SK-N-MC (cell line): ENCODE measurements around the gene LCN10.
A peak's percentile ranks its signal among the peaks of the same experiment; 100 is the strongest.

Experiments
- DNase-seq: peaks from one replicate; pipeline ENCODE4 v3.0.0-alpha.2; 2011; ENCODE audit warnings: low read depth, low spot score
- H3K27ac ChIP-seq: fragments of 200-600 bp; sonication (generic); 2 replicates; pipeline ENCODE4 v1.5.1; 2016; ENCODE audit warnings: mixed run types
- H3K36me3 ChIP-seq: fragments of 200-600 bp; sonication (generic); 2 replicates; pipeline ENCODE4 v1.6.1; 2017; ENCODE audit warnings: antibody characterized with exemption, low read length, mixed read lengths; ENCODE audit not compliant: insufficient read depth
- H3K4me3 ChIP-seq: fragments of 200-600 bp; sonication (generic); 2 replicates; pipeline ENCODE4 v1.5.1; 2016
- H3K9ac ChIP-seq: fragments of 200-600 bp; sonication (generic); 2 replicates; pipeline ENCODE4 v1.8.0; 2017; ENCODE audit warnings: mixed run types, mixed read lengths; ENCODE audit not compliant: insufficient read length
- H3K9me3 ChIP-seq: fragments of 200-600 bp; sonication (generic); 2 replicates; pipeline ENCODE4 v1.6.1; 2017; ENCODE audit warnings: low read depth, mild to moderate bottlenecking, antibody characterized with exemption, low read length, moderate library complexity, mixed read lengths
- EZH2 ChIP-seq: fragments of 200-600 bp; sonication (generic); IDR thresholded peaks from one replicate; pipeline ENCODE4 v1.6.1; 2017; ENCODE audit warnings: antibody characterized with exemption
- FOXP2 ChIP-seq: optimal IDR thresholded peaks from 2 replicates; pipeline ENCODE3; 2011; ENCODE audit warnings: mild to moderate bottlenecking, moderate library complexity; ENCODE audit not compliant: insufficient read depth; ENCODE audit errors: extremely low read length, control extremely low read depth
- POLR2AphosphoS5 ChIP-seq: IDR thresholded peaks from 2 replicates; pipeline ENCODE4 v1.6.1; 2012; ENCODE audit warnings: mild to moderate bottlenecking, low read depth, low read length, borderline replicate concordance

Gene LCN10

GRCh38 chr9:136745389-136746154 lies 2.8 kb upstream of the LCN10 start:
- no peak overlapping the region for H3K9ac ChIP-seq
- H3K36me3 ChIP-seq = no peaks in the 10 kb centered on the region
- no peak overlapping the region for H3K27ac ChIP-seq
- H3K4me3 ChIP-seq = no peak overlapping the region
- DNase-seq = no peak
- H3K9me3 ChIP-seq = no peaks in the 10 kb centered on the region
- TF ChIP-seq EZH2 (no peak), FOXP2 (no peak), POLR2AphosphoS5 (no peak)

DNA sequence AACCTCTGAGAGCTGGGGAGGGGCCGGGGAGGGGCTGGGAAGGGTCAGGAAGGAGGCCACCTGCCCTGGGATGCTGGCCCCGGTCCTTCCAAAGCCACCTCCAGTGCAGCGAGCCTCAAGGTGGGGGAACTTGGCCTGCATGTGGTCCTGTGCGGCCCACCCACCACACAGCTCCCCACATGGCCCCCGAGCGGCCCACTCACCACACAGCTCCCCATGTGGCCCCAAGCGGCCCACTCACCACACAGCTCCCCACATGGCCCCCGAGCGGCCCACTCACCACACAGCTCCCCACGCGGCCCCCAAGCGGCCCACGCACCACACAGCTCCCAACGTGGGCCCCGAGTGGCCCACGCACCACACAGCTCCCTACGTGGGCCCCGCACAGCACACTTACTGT lies 2.0 kb upstream of the LCN10 start:
- no peak for DNase-seq
- no peak for TF ChIP-seq EZH2
- TF ChIP-seq FOXP2 = no peak
- no peak for TF ChIP-seq POLR2AphosphoS5
- no peak overlapping the region for H3K4me3 ChIP-seq
- H3K9ac ChIP-seq = no peak overlapping the region
- H3K27ac ChIP-seq = no peak overlapping the region
- H3K9me3 ChIP-seq = no peaks in the 10 kb centered on the region
- H3K36me3 ChIP-seq = no peaks in the 10 kb centered on the region

GRCh38 chr9:136743639-136744211 lies 985 bp upstream of the LCN10 start:
- no peak overlapping the region for H3K4me3 ChIP-seq
- no peaks in the 10 kb centered on the region for H3K9me3 ChIP-seq
- no peaks in the 10 kb centered on the region for H3K36me3 ChIP-seq
- TF ChIP-seq EZH2 = no peak
- no peak for TF ChIP-seq FOXP2
- TF ChIP-seq POLR2AphosphoS5 = no peak
- no peak overlapping the region for H3K9ac ChIP-seq
- no peak for DNase-seq
- H3K27ac ChIP-seq = no peak overlapping the region

- DNase-seq = no peak
Observed at GRCh38 chr9:136741883-136742571, 713 bp downstream of the LCN10 start.

DNA sequence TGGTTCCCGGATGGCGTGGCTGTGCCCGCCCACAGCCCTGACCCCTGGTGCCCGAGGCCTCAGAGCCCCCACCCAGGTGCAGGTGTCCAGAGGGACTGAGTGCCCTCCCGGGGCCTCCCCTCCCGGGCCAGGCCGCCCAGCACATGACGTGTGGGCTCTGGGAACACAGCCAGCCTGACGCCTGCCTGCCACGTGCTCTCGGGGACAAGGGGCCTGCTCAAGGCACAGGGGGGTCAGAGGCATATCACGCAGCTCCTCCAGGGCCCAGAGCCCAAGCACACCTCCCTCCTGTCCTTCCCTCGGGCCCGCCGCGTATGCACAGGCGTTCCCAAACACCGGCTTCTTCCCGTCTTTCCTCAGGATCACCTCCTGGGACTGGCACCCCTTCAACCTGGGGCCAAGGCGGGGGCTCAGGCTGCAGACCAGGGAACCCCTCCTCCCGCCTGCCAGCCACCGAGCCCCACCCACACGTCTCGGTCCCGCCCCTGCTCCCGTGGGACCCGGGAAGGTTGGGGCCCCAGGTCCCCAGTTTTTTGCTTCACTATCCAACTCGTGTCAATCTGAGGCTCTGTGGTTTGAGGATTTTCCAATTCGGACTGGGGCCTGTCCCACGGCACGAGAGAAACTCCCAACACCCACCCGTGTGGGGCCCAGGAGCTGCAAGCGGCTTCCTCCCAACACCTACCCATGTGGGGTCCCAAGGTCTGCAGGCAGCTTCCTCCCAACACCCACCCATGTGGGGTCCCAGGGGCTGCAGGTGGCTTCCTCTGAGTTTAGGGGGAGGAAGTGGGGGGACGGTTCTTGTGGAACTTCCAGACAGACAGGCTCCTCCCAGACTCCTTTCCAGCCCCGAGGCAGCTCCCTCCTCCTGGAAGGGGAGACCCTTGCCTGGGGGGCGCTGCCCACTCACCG lies 1.5 kb downstream of the LCN10 start:
- no peaks in the 10 kb centered on the region for H3K9me3 ChIP-seq
- H3K9ac ChIP-seq = peak overlapping the region; percentile 45
- DNase-seq = no peak
- H3K4me3 ChIP-seq = peak overlapping the region; percentile 62
- TF ChIP-seq POLR2AphosphoS5 (no peak; the same call in 1 of the 2 replicates), EZH2 (no peak), FOXP2 (no peak)
- no peaks in the 10 kb centered on the region for H3K36me3 ChIP-seq
- H3K27ac ChIP-seq = no peak overlapping the region

More at GRCh38 chr9:136741883-136742571, 713 bp downstream of the LCN10 start:
- Histone ChIP-seq H3K9ac (no peak overlapping the region), H3K9me3 (no peaks in the 10 kb centered on the region), H3K27ac (no peak overlapping the region), H3K36me3 (no peaks in the 10 kb centered on the region), H3K4me3 (peak overlapping the region; percentile 62)
- TF ChIP-seq FOXP2 (no peak), EZH2 (no peak), POLR2AphosphoS5 (no peak)

GRCh38 chr9:136740491-136740890 lies 2.2 kb downstream of the LCN10 start:
- no peaks in the 10 kb centered on the region for H3K36me3 ChIP-seq
- no peak overlapping the region for H3K4me3 ChIP-seq
- no peak overlapping the region for H3K9ac ChIP-seq
- TF ChIP-seq FOXP2 (no peak), POLR2AphosphoS5 (no peak), EZH2 (no peak)
- H3K9me3 ChIP-seq = no peaks in the 10 kb centered on the region
- no peak overlapping the region for H3K27ac ChIP-seq
- DNase-seq = no peak

DNA sequence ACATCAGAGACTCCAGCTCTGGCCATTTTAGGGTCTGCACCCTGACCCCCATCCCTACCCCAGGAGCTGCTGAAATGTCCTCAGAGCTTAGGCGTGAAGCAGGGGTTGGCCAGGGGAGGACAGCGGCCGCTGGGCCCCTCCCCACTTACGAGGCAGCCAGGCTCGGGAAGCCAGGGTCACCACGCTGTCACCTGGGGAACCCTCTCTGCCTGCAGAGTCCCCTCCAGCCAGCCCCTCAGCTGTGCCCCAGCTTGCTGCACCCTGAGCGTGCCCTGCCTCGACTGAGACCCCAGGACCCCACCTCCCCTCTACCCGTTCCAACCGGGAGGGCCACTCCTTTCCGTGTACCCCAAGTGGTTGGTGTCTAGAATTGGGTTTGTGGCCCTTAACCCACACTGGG lies 2.7 kb downstream of the LCN10 start:
- TF ChIP-seq FOXP2 = no peak
- TF ChIP-seq POLR2AphosphoS5 = no peak
- no peak for TF ChIP-seq EZH2
- Histone ChIP-seq H3K36me3 (no peaks in the 10 kb centered on the region), H3K9ac (no peak overlapping the region), H3K27ac (no peak overlapping the region), H3K4me3 (no peak overlapping the region), H3K9me3 (no peaks in the 10 kb centered on the region)
- no peak for DNase-seq

DNA sequence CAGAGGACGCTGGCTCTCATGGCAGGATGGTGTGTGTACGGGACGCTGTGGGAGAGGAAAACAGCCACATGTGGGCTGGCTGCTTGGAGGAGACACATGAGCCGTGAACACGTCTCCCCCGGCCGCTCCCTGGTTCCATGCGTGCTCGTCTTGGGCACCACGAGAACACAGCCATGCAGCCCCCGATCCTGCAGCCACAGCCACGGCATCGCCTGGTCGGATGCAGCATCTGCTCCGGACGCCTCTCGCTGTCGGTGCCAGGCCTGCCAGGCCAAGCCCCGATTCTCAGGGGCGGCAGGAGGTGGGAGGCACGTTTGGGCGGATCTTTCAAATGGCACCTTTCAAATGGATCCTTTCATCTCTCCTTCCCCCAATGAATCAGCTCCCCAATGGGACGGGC lies 3.2 kb downstream of the LCN10 start:
- DNase-seq = no peak
- no peak overlapping the region for H3K9ac ChIP-seq
- no peaks in the 10 kb centered on the region for H3K36me3 ChIP-seq
- no peak overlapping the region for H3K4me3 ChIP-seq
- H3K27ac ChIP-seq = no peak overlapping the region
- TF ChIP-seq EZH2 = no peak
- TF ChIP-seq POLR2AphosphoS5 = no peak
- TF ChIP-seq FOXP2 = no peak
- no peaks in the 10 kb centered on the region for H3K9me3 ChIP-seq
